Measurements from ENCODE around the gene SLAIN2. TPM values are rescaled to one million over a fixed set of nuclear protein-coding genes. Genes with fewer than 3 reads are reported as not detected.

The SLAIN2 gene
- total and polyA plus RNA-seq, 2 experiments from 2014 or later = 21.9 to 27.9 TPM

GRCh38 chr4:48322063-48322462 lies 19.3 kb upstream of the SLAIN2 start (continued):
- TF ChIP-seq ZNF462 (CRISPR knock-in tag; IDR thresholded peaks at IDR 0.05) = no peak
- TF ChIP-seq NANOG (IDR thresholded peaks at IDR 0.05; ENCODE audit: borderline replicate concordance) = no peak
- TF ChIP-seq ZNF331 (CRISPR knock-in tag; IDR thresholded peaks at IDR 0.05; ENCODE audit: low read depth) = no peak
- TF ChIP-seq JUNB (IDR thresholded peaks at IDR 0.05; ENCODE audit: unreplicated experiment) = no peak
- TF ChIP-seq EZH2phosphoT487 (IDR thresholded peaks at IDR 0.05; ENCODE audit: unreplicated experiment) = no peak
- TF ChIP-seq CREB1 (CRISPR knock-in tag; IDR thresholded peaks at IDR 0.05; ENCODE audit: low read depth) = no peak
- TF ChIP-seq ZNF114 (CRISPR knock-in tag; IDR thresholded peaks at IDR 0.05) = no peak

GRCh38 chr4:48324281-48324680 lies 17.0 kb upstream of the SLAIN2 start:
- no peaks in the 10 kb centered on the region for H3K27me3 ChIP-seq (ENCODE audit: insufficient read depth)
- H3F3A ChIP-seq (replicated peaks; ENCODE audit: low read depth) = no peaks in the 10 kb centered on the region
- no peak overlapping the region for H3K27ac ChIP-seq (ENCODE audit: low read depth)
- H3K9me2 ChIP-seq (ENCODE audit: insufficient read depth) = peaks cover 4% of the 10 kb centered on the region; the same call in 1 of the 2 replicates
- no peak for DNase-seq (ENCODE audit: low spot score)
- no peaks in the 10 kb centered on the region for H3K9me3 Mint-ChIP-seq
- H3K4me3 ChIP-seq = no peak overlapping the region
- no peak overlapping the region for H3K27ac Mint-ChIP-seq
- H3K4me1 Mint-ChIP-seq = no peaks in the 10 kb centered on the region
- H3K4me1 ChIP-seq (ENCODE audit: insufficient read depth) = no peaks in the 10 kb centered on the region
- no peak overlapping the region for H3K4me3 Mint-ChIP-seq
- H2AFZ ChIP-seq = no peak overlapping the region
- no peaks in the 10 kb centered on the region for H3K36me3 ChIP-seq (ENCODE audit: insufficient read depth)
- H3K4me2 ChIP-seq = no peak overlapping the region
- H4K20me1 ChIP-seq (replicated peaks; ENCODE audit: insufficient read depth) = no peaks in the 10 kb centered on the region
- H3K27me3 Mint-ChIP-seq (ENCODE audit: insufficient read depth, low read depth, poor library complexity) = peaks cover 1% of the 10 kb centered on the region
- no peaks in the 10 kb centered on the region for H3K36me3 Mint-ChIP-seq (ENCODE audit: low read depth)
- no peaks in the 10 kb centered on the region for H3K79me2 ChIP-seq (replicated peaks; ENCODE audit: insufficient read depth)
- no peak for ATAC-seq
- TF ChIP-seq STAT1 (IDR thresholded peaks at IDR 0.05; ENCODE audit: unreplicated experiment) = no peak
- TF ChIP-seq CTCF (conservative IDR thresholded peaks at IDR 0.05; ENCODE audit: low read depth in 2 of 2) = no peak
- TF ChIP-seq ZNF331 (CRISPR knock-in tag; IDR thresholded peaks at IDR 0.05; ENCODE audit: low read depth) = no peak
- TF ChIP-seq ZNF462 (CRISPR knock-in tag; IDR thresholded peaks at IDR 0.05) = no peak

All from GM23338 (cell line).